ENCODE data around the gene PRM2. TPM values are rescaled to one million over a fixed set of nuclear protein-coding genes. Genes with fewer than 3 reads are reported as not detected.

PRM2 gene
- total RNA-seq, 1 donor from 2014 or later, result not detected

GRCh38 chr16:11310634-11310977 is 34.3 kb upstream of the PRM2 start:
- no peak overlapping the region for H3K4me3 Mint-ChIP-seq (ENCODE audit: unreplicated experiment)
- TF ChIP-seq, protein P1, sequence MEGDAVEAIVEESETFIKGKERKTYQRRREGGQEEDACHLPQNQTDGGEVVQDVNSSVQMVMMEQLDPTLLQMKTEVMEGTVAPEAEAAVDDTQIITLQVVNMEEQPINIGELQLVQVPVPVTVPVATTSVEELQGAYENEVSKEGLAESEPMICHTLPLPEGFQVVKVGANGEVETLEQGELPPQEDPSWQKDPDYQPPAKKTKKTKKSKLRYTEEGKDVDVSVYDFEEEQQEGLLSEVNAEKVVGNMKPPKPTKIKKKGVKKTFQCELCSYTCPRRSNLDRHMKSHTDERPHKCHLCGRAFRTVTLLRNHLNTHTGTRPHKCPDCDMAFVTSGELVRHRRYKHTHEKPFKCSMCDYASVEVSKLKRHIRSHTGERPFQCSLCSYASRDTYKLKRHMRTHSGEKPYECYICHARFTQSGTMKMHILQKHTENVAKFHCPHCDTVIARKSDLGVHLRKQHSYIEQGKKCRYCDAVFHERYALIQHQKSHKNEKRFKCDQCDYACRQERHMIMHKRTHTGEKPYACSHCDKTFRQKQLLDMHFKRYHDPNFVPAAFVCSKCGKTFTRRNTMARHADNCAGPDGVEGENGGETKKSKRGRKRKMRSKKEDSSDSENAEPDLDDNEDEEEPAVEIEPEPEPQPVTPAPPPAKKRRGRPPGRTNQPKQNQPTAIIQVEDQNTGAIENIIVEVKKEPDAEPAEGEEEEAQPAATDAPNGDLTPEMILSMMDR (IDR thresholded peaks at IDR 0.05), result no peak

DNA sequence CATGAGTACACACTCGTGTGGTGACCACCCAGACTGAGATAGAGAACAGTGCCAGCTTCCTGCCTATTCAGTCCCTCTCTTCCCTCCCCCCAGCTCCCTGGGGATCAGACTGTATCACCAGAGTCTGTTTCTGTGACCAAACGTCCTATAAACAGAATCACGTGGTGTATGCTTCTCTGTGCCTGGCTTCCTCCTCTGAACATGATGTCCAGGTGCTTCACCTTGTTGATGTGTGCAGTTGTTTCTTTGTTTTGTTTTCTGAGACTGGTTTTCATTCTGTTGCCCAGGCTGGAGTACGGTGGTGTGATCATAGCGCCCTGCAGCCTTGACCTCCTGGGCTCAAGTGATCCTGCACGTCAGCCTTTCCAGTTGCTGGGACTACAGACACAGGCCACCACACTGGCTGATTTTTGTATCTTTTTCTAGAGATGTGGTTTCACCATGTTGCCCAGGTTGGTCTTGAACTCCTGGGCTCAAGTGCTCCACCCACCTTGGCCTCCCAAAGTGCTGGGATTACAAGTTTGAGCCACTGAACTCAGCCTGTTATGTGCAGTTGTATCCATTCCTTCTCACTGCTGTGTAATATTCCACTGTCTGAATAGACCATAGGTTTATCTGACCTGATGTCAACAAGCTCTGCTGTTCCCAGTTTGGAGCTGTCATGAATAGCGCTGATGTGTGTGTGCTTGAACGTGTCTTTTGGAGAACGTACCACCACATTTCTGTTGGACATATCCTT is 33.8 kb upstream of the PRM2 start:
- Mint-ChIP-seq H3K4me1 (ENCODE audit: unreplicated experiment) (peaks cover 29% of the 10 kb centered on the region), H3K36me3 (ENCODE audit: unreplicated experiment) (no peaks in the 10 kb centered on the region), H3K27me3 (ENCODE audit: unreplicated experiment) (no peaks in the 10 kb centered on the region), H3K9me3 (ENCODE audit: unreplicated experiment) (no peaks in the 10 kb centered on the region), H3K4me3 (ENCODE audit: unreplicated experiment) (no peak overlapping the region), H3K27ac (ENCODE audit: unreplicated experiment) (no peak overlapping the region)
- DNase-seq (ENCODE audit: extremely low spot score, unreplicated experiment), result no peak
- TF ChIP-seq, protein P1 (IDR thresholded peaks at IDR 0.05), result no peak

More at GRCh38 chr16:11310634-11310977, 34.3 kb upstream of the PRM2 start:
- Mint-ChIP-seq H3K36me3 (ENCODE audit: unreplicated experiment) (no peaks in the 10 kb centered on the region), H3K9me3 (ENCODE audit: unreplicated experiment) (no peaks in the 10 kb centered on the region), H3K27ac (ENCODE audit: unreplicated experiment) (no peak overlapping the region), H3K27me3 (ENCODE audit: unreplicated experiment) (no peaks in the 10 kb centered on the region), H3K4me1 (ENCODE audit: unreplicated experiment) (peaks cover 34% of the 10 kb centered on the region)
- no peak for DNase-seq (ENCODE audit: extremely low spot score, unreplicated experiment)

DNA sequence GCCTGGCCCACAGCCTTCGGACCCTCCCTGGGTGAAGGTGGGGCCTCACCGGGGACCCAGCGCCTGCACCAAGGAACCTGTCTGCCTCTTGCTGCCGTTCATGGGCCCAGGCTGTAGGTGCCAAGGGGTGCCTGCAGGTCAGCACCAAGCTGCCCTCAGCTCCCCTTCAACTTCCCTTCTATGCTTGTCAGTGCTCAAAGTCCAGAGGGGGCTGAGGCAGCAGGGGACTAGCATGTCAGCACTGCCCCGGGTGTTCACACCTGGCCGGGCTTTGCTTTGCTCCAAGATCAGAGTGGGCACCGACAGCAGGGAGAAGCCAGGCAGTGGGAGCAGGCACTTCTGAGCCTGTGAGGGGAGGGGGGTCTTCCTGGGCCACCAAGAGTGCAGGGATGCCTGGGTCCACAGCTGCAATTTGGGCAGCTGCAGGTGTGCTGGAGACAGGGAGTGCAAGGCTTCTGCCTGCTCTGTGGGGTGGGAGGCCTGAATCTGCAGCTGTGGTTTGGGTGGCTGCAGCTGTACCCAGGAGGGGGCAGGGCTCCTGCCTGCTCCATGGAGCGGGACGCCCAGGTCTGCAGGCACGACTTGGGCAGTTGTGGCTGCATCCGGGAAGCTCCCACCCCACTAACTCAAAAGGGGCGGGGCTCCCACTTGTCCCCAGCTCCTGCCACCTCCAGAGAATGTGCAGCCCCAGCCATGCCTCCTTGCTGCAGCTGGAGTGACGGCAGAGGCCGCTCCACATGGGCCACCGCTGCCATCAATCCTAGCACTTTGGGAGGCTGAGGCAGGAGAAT is 32.4 kb upstream of the PRM2 start:
- TF ChIP-seq, protein P1 (IDR thresholded peaks at IDR 0.05), result no peak

DNA sequence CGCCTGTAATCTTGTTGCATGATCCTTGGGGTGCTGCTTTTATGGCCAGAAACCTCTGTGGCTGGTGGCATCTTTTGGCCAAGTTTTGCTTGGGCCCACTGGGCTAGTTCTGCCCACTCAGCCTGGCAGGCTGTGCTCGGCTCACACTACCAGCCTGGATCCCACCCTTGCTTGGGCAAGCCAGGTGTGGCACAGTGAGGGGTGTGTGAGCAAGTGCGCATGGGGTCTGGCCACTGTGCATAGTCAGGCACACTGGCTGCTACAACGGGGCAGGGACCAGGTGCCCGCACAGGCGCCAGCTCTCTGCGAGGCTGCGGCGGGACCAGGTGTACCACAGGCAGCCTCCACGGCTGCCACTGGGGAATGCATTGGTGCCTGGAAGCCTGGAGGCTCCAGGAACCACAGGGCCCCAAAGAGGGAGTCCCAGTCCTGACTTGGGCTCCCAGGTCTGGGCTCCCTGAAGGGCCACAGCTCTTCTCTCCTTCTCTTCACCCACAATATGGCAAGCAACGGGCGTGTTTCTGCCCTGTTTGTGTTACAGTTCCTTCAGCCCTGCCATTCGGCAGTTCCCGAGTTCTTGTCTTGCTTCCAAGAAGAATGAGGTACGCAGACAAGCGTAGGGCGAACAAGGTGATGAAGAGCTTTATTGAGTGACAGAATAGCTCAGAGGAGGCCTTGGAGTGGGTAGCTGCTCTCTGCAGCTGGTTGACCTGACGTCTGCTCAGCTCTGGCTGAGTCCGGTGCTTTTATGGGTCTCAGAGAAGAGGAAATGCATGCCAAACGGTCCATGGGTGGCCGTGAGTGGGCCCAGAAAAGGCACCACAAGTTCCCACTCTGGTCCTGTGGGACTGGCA is 31.6 kb upstream of the PRM2 start:
- TF ChIP-seq, protein P1 (IDR thresholded peaks at IDR 0.05), result no peak
- Mint-ChIP-seq H3K27me3 (ENCODE audit: unreplicated experiment) (no peaks in the 10 kb centered on the region), H3K27ac (ENCODE audit: unreplicated experiment) (no peak overlapping the region), H3K4me1 (ENCODE audit: unreplicated experiment) (peaks cover 22% of the 10 kb centered on the region), H3K4me3 (ENCODE audit: unreplicated experiment) (no peak overlapping the region), H3K9me3 (ENCODE audit: unreplicated experiment) (no peaks in the 10 kb centered on the region), H3K36me3 (ENCODE audit: unreplicated experiment) (no peaks in the 10 kb centered on the region)
- DNase-seq (ENCODE audit: extremely low spot score, unreplicated experiment), result no peak

More for the DNA sequence above, 32.4 kb upstream of the PRM2 start:
- no peak for DNase-seq (ENCODE audit: extremely low spot score, unreplicated experiment)
- H3K4me1 Mint-ChIP-seq (ENCODE audit: unreplicated experiment), result peaks cover 28% of the 10 kb centered on the region
- H3K27ac Mint-ChIP-seq (ENCODE audit: unreplicated experiment), result no peak overlapping the region
- no peaks in the 10 kb centered on the region for H3K36me3 Mint-ChIP-seq (ENCODE audit: unreplicated experiment)
- no peak overlapping the region for H3K4me3 Mint-ChIP-seq (ENCODE audit: unreplicated experiment)
- H3K9me3 Mint-ChIP-seq (ENCODE audit: unreplicated experiment), result no peaks in the 10 kb centered on the region
- no peaks in the 10 kb centered on the region for H3K27me3 Mint-ChIP-seq (ENCODE audit: unreplicated experiment)

Data from osteocyte (in vitro differentiated cells).